Right atrium auricular region (tissue), 2 donors: Measurements from ENCODE around the gene ITIH6. TPM values are rescaled to one million over a fixed set of nuclear protein-coding genes. Genes with fewer than 3 reads are reported as not detected.
"Not testable (repeated sequence)": the region's sequence is repeated elsewhere in the genome, so short reads cannot be mapped to it uniquely, and the experiment has no call there.

ENCODE experiments used
- DNase-seq: peaks from one replicate; pipeline ENCODE4 v3.0.0-alpha.2; 2019; ENCODE audit warnings: low spot score
- H3K27ac ChIP-seq, 2 donors: fragments of 200-600 bp; sonication (generic); 1 replicate in 1 of 2; 2 replicates in 1 of 2; pipeline ENCODE4 v1.5.1; 2016 to 2019
- H3K27me3 ChIP-seq, 2 donors: fragments of 200-600 bp; sonication (generic); one replicate each; pipeline versions ENCODE4 v1.5.1 to v1.6.0; 2017 to 2019
- H3K36me3 ChIP-seq: fragments of 200-600 bp; sonication (generic); one replicate; pipeline ENCODE4 v1.5.1; 2016
- H3K4me1 ChIP-seq, 2 donors: fragments of 200-600 bp; sonication (generic); one replicate each; pipeline versions ENCODE4 v1.5.1 to v1.6.0; 2017 to 2019
- H3K4me3 ChIP-seq, 2 donors: fragments of 200-600 bp; sonication (generic); 1 replicate in 1 of 2; 2 replicates in 1 of 2; pipeline ENCODE4 v1.5.1; 2017 to 2019; ENCODE audit warnings: mild to moderate bottlenecking in 1 of 2, moderate library complexity in 1 of 2
- H3K9me3 ChIP-seq, 2 donors: fragments of 200-600 bp; sonication (generic); one replicate each; pipeline ENCODE4 v1.5.1; 2019
- CTCF ChIP-seq, 2 donors: fragments of 200-600 bp; sonication (generic); IDR thresholded peaks; one replicate each; pipeline ENCODE4 v1.5.1; 2019; ENCODE audit warnings: antibody characterized with exemption in 2 of 2
- total RNA-seq, 2 donors: library from RNA; depleted of rRNA; stranded (reverse); fragments of >200 nt; gene quantifications; one replicate each; pipeline ENCODE4 v1.1.0, GENCODE V29; 2016

ITIH6 gene
- total RNA-seq, 2 donors from 2014 or later: not detected

- H3K27ac ChIP-seq: no peak overlapping the region
- no peak for TF ChIP-seq CTCF (IDR thresholded peaks at IDR 0.05)
- DNase-seq: no peak
These were observed 22.0 kb downstream of the ITIH6 start for GRCh38 chrX:54776061-54776460.

GRCh38 chrX:54774391-54775094 is 23.5 kb downstream of the ITIH6 start:
- H3K27me3 ChIP-seq, H3K4me1 ChIP-seq, H3K27ac ChIP-seq, DNase-seq, H3K36me3 ChIP-seq, H3K9me3 ChIP-seq, H3K4me3 ChIP-seq: not testable (repeated sequence)

More at GRCh38 chrX:54776061-54776460, 22.0 kb downstream of the ITIH6 start:
- no peak overlapping the region for H3K4me3 ChIP-seq
- H3K36me3 ChIP-seq: no peaks in the 10 kb centered on the region
- no peaks in the 10 kb centered on the region for H3K27me3 ChIP-seq
- H3K4me1 ChIP-seq: no peaks in the 10 kb centered on the region
- no peaks in the 10 kb centered on the region for H3K9me3 ChIP-seq

GRCh38 chrX:54758114-54759055 is 39.7 kb downstream of the ITIH6 start:
- TF ChIP-seq CTCF (IDR thresholded peaks at IDR 0.05): no peak
- no peak overlapping the region for H3K27ac ChIP-seq

GRCh38 chrX:54754854-54755253 is 43.2 kb downstream of the ITIH6 start:
- H3K9me3 ChIP-seq: no peaks in the 10 kb centered on the region
- H3K4me1 ChIP-seq: no peaks in the 10 kb centered on the region
- H3K27me3 ChIP-seq: no peaks in the 10 kb centered on the region
- no peak for TF ChIP-seq CTCF (IDR thresholded peaks at IDR 0.05)
- H3K36me3 ChIP-seq: no peaks in the 10 kb centered on the region
- H3K4me3 ChIP-seq: no peak overlapping the region
- no peak overlapping the region for H3K27ac ChIP-seq
- DNase-seq: no peak

More at GRCh38 chrX:54758114-54759055, 39.7 kb downstream of the ITIH6 start:
- Histone ChIP-seq H3K9me3 (peaks cover 0 to 5% of the 10 kb centered on the region in 2 donors), H3K4me1 (no peaks in the 10 kb centered on the region), H3K36me3 (no peaks in the 10 kb centered on the region), H3K27me3 (no peaks in the 10 kb centered on the region), H3K4me3 (no peak overlapping the region)
- DNase-seq: no peak

- no peak for DNase-seq
These were observed 49.4 kb downstream of the ITIH6 start for GRCh38 chrX:54748626-54749025.

More at GRCh38 chrX:54748626-54749025, 49.4 kb downstream of the ITIH6 start:
- H3K27ac ChIP-seq: no peak overlapping the region
- no peaks in the 10 kb centered on the region for H3K9me3 ChIP-seq
- TF ChIP-seq CTCF (IDR thresholded peaks at IDR 0.05): no peak
- no peaks in the 10 kb centered on the region for H3K4me1 ChIP-seq
- H3K4me3 ChIP-seq: no peak overlapping the region
- H3K27me3 ChIP-seq: no peaks in the 10 kb centered on the region
- no peaks in the 10 kb centered on the region for H3K36me3 ChIP-seq
